GM21576 (cell line): ENCODE results near the gene DDR2.
"Not testable (repeated sequence)": the region's sequence is repeated elsewhere in the genome, so short reads cannot be mapped to it uniquely, and the experiment has no call there.

Experiments used
- ATAC-seq: cut with Tn5 transposase; IDR thresholded peaks from one replicate; pipeline ENCODE4 v1.9.1; 2021; ENCODE audit warnings: mild to moderate bottlenecking, moderate library complexity; ENCODE audit not compliant: unreplicated experiment

Gene DDR2

GRCh38 chr1:162717548-162718184 is 85.4 kb downstream of the DDR2 start:
- ATAC-seq, result no peak

DNA sequence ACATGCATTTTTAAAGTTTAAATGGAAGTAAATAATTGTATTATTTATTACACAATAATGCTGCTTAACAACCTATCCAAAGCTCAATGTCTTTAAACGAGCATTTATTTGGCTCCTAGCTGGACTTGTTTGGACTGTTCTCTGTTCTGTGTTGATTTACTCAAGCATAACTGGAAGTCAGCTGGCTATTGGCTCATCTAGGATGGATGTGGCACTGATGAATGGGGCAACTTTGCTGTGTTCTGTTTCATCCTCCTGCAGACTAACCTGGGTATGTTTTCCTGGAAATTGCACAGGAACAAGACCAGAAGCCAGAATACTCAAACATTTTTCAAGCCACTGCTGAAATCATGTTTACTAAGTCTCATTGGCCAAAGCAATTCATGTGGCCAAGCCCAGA is 87.4 kb downstream of the DDR2 start:
- no peak for ATAC-seq

DNA sequence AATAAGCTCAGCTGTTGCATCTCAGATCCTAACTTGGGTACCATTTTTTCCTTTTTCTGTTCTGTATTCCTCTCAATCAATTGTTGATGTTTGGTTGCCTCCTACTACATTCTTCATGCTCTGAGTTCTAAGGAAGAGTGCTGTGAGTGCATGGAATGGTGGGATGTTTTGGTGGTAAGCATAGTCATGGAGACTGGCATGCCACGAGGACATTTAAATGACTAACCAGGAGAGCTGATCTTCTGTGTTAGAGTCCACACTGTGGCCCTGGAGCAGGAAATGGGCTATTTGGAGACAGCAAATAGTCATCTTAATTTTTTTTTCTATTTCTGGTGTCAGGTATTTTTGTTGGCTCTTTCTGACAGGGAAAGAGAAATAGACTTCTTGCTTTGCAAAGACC is 88.7 kb downstream of the DDR2 start:
- ATAC-seq, result no peak

GRCh38 chr1:162721471-162721870 is 89.2 kb downstream of the DDR2 start:
- ATAC-seq, result no peak

- no peak for ATAC-seq
These were observed 89.8 kb downstream of the DDR2 start for GRCh38 chr1:162722036-162722435.

- ATAC-seq, result no peak
These were observed 92.4 kb downstream of the DDR2 start for GRCh38 chr1:162724583-162725120.

DNA sequence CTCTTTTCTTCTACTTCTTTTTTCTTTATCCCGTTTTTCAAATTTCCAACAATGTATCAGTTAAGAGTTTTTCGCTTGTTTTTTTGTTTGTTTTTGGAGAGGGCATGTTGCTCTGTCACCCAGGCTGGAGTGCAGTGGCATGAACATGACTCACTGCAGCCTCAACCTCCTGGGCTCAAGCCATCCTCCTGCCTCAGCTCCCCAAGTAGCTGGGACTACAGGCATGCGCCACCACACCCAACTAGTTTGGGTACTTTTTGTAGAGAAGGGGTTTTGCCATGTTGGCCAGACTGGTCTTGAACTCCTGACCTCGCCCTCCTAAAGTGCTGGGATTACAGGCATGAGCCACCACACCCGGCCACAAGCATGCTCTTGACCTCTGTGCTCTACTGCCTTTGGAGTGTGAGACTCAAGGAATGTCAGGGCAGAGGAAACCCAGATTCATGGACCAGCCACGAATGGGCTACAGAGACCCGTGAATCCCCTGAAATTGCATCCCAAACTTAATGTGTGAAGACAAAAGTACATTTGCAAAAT is 93.1 kb downstream of the DDR2 start:
- ATAC-seq, result no peak

GRCh38 chr1:162726555-162726954 is 94.3 kb downstream of the DDR2 start:
- no peak for ATAC-seq

- ATAC-seq, result not testable (repeated sequence)
These were observed 95.2 kb downstream of the DDR2 start for GRCh38 chr1:162727493-162727892.

DNA sequence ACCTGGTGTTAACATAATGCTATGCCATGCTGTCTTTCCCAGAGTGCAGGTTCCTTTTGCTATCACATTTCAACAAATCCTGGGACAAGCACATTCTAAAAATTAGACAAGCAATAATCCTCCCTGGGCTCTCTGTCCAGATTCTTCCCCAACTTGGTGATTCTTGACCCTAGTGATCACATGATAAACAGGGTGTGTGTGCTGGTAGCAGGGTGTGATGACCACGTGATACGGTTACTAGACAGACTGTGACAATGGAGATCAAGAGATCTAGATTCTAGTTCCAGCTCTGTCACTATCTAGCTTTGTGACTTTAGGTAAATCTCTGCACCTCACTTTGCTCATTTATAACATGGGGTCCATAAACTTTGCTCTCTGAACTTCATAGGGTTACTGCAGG is 96.3 kb downstream of the DDR2 start:
- ATAC-seq, result no peak

DNA sequence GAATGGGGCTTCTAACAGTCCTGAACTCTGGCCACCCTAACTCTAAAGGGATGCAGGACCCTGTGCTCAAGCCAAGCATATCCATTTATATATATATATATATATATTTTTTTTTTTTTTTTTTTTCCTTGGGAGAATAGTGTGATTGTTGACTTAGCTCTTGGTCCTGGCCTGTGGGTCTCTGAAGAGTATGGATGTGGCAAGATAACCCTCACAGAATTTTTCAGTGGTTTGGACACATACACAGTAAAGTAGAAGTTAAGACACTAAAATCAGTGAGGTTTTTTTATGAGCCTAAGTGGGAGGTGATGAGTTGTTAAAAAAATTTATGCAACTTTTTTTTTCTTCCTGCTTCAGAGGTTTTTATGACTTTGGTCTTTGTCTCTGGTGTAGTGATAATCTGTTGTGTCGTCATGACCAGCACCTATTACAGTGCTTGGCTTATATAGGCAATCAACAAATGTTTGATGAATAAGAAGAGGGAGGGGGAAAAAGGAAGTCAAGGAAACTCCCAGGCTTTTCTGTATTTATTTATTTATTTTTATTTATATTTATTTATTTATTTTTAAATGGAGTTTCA is 97.0 kb downstream of the DDR2 start:
- ATAC-seq, result not testable (repeated sequence)

DNA sequence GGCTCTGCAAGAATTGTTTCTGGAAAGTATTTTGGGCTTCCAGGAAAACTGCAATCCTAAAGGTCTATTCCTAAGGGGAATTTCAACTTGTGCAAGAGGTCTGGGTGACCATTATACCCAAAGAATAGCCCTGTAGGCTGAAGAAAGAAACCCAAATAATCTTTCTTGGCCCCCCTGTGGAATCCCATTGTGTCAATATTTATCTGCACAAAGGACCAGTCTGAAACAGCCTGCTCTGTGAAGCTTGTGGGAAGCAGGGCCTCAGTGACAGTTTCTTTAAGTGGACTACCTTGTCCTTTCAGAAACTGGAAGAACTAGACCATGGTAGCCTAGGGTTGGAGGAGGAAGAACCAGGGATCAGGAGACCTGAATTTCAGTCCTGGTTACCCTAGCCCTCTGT is 99.8 kb downstream of the DDR2 start:
- ATAC-seq, result no peak

- ATAC-seq, result no peak
These were observed 100.5 kb downstream of the DDR2 start for GRCh38 chr1:162732566-162733335.

DNA sequence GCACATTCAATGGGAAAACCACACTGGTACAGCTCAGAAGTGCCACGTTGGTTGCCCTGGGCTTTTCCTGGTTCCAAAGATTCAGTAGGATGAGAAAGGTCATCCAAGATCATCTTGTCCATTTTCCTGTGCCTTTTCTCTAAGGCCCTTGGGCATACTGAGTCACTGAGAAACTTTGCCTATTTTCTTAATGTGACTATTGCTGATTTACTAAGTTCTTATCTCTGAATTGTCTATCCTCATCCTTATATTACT is 101.0 kb downstream of the DDR2 start:
- no peak for ATAC-seq

DNA sequence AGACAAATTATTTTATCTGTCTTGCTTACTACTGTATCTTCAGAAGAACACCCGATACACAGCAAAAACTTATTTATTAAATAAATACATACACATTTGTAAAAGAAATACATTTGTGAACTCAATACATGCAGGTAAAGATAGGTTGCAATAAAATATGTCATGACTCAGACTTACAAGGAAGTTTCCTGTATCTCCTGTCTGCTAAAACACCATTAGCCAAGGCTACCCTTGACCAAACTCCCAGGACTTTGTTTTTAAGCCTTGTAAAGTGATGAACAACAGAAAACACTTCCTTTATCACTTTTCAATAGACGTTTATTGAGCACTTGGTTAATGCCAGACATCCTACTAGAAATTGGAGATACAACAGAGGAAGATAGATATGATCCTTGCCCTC is 101.8 kb downstream of the DDR2 start:
- ATAC-seq, result no peak

GRCh38 chr1:162736184-162736583 is 103.9 kb downstream of the DDR2 start:
- no peak for ATAC-seq

GRCh38 chr1:162736633-162737067 is 104.4 kb downstream of the DDR2 start:
- ATAC-seq, result peak; percentile 82

DNA sequence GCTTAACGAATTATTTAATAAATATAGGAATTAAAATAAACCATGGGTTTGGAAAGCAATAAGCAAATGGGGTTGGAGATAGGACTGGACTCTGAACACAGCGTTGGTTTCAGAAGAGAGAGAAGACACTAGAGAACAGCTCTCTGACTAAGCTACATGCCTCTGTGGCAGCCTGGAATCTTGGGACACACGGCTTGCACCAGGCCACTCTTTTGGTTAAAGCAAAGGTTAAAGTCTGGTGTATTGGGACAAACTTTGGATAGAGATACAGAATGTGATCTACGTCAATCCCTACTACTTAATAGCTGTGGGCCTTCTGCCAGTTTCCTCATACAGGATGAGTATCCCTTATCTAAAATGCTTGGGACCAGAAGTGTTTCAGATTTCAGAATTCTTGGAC is 108.5 kb downstream of the DDR2 start:
- ATAC-seq, result no peak

DNA sequence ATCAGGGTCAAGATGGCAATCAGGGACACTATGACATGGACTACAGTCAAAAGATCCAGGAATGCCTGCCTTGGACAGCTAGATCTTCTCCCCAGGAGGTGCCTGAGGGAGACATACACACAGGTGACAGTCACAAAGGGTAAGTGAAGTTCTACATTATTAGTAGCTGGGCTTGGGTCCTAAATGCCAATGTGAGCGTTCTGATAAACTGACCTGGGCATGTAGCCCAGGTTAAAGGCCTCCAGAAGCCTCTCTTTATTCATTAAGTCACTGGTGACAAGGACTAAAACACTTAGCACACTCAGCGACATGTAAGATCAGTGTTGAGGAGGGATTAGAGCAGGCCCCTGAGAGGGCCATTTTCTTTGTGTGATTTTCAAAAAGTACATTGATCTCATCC is 109.3 kb downstream of the DDR2 start:
- no peak for ATAC-seq

- not testable (repeated sequence) for ATAC-seq
These were observed 114.1 kb downstream of the DDR2 start for GRCh38 chr1:162746264-162746942.

- no peak for ATAC-seq
These were observed 120.9 kb downstream of the DDR2 start for GRCh38 chr1:162753001-162753658.
